Measurements from ENCODE around the gene METTL4. TPM values are rescaled to one million over a fixed set of nuclear protein-coding genes. Genes with fewer than 3 reads are reported as not detected.

METTL4 gene
- total RNA-seq, 1 experiment from 2014 or later = 15.5 TPM

GRCh38 chr18:2522112-2522511 is 49.2 kb downstream of the METTL4 start (continued):
- no peak for TF ChIP-seq FOSL1 (IDR thresholded peaks at IDR 0.05; ENCODE audit: low read depth)

GRCh38 chr18:2518473-2518872 is 52.8 kb downstream of the METTL4 start:
- Histone ChIP-seq H3K36me3 (ENCODE audit: control insufficient read depth in 1 of 2, insufficient read depth in 2 of 2, low read length in 2 of 2) (no peaks in the 10 kb centered on the region), H3K9me3 (ENCODE audit: control insufficient read depth in 1 of 2, insufficient read depth in 1 of 2, low read depth in 1 of 2, low read length in 2 of 2) (no peaks in the 10 kb centered on the region), H3K9me2 (ENCODE audit: insufficient read depth) (no peaks in the 10 kb centered on the region), H2AFZ (ENCODE audit: low read depth, low read length, poor library complexity, severe bottlenecking) (no peak overlapping the region), H3K27me3 (ENCODE audit: insufficient read depth, low read length) (no peaks in the 10 kb centered on the region), H3K9ac (ENCODE audit: low read length) (no peak overlapping the region), H3K4me3 (replicated peaks in 1 of 2; ENCODE audit: low read depth in 1 of 2, low read length in 2 of 2) (no peak overlapping the region), H3K4me2 (ENCODE audit: low read length) (no peak overlapping the region), H3K79me2 (ENCODE audit: insufficient read depth, low read length) (no peaks in the 10 kb centered on the region), H3K27ac (ENCODE audit: low read depth, low read length) (no peak overlapping the region), H4K20me1 (ENCODE audit: insufficient read depth) (no peaks in the 10 kb centered on the region), H3K4me1 (ENCODE audit: control insufficient read depth in 1 of 2, insufficient read depth in 2 of 2, low read length in 2 of 2) (peaks cover 7 to 19% of the 10 kb centered on the region in 2 experiments)
- no peak for DNase-seq (ENCODE audit: low read depth, low spot score)
- no peak for ATAC-seq
- CTCF ChIA-PET = no interaction called here
- no peak for TF ChIP-seq CBX3 (IDR thresholded peaks at IDR 0.05; ENCODE audit: low read depth)
- no peak for TF ChIP-seq POLR2A (IDR thresholded peaks at IDR 0.05; ENCODE audit: borderline replicate concordance, extremely low read depth, insufficient read depth, insufficient read length)
- TF ChIP-seq JUND (IDR thresholded peaks at IDR 0.05) = no peak
- TF ChIP-seq ATF3 (IDR thresholded peaks at IDR 0.05) = no peak
- no peak for TF ChIP-seq RAD21 (IDR thresholded peaks at IDR 0.05; ENCODE audit: low read depth)
- TF ChIP-seq POLR2AphosphoS5 (IDR thresholded peaks at IDR 0.05; ENCODE audit: low read depth, low read length) = no peak
- no peak for TF ChIP-seq TCF7L2 (IDR thresholded peaks at IDR 0.05; ENCODE audit: borderline replicate concordance, extremely low read depth, insufficient read depth, insufficient read length)
- no peak for TF ChIP-seq EGR1 (IDR thresholded peaks at IDR 0.05; ENCODE audit: low read depth)
- no TSS peak for BruUV-seq (replicated peaks)
- intact Hi-C loops (cut with micrococcal nuclease) = no loop called here
- RAD21 ChIA-PET (ENCODE audit: low non-redundant PET in 1 of 2, low total read pairs in 2 of 2, uncharacterized antibody in 2 of 2, unreplicated experiment in 2 of 2) = no interaction called here
- POLR2A ChIA-PET = no interaction called here

GRCh38 chr18:2515908-2516625 is 55.2 kb downstream of the METTL4 start:
- Histone ChIP-seq H3K27ac (ENCODE audit: low read depth, low read length) (no peak overlapping the region), H3K36me3 (ENCODE audit: control insufficient read depth in 1 of 2, insufficient read depth in 2 of 2, low read length in 2 of 2) (no peaks in the 10 kb centered on the region), H3K4me2 (ENCODE audit: low read length) (peak overlapping the region; percentile 53), H3K9me2 (ENCODE audit: insufficient read depth) (no peaks in the 10 kb centered on the region), H3K27me3 (ENCODE audit: insufficient read depth, low read length) (no peaks in the 10 kb centered on the region), H2AFZ (ENCODE audit: low read depth, low read length, poor library complexity, severe bottlenecking) (peak overlapping the region; percentile 66), H3K79me2 (ENCODE audit: insufficient read depth, low read length) (no peaks in the 10 kb centered on the region), H3K9ac (ENCODE audit: low read length) (no peak overlapping the region), H3K9me3 (ENCODE audit: control insufficient read depth in 1 of 2, insufficient read depth in 1 of 2, low read depth in 1 of 2, low read length in 2 of 2) (no peaks in the 10 kb centered on the region), H3K4me3 (replicated peaks in 1 of 2; ENCODE audit: low read depth in 1 of 2, low read length in 2 of 2) (peak overlapping the region in 1 of 2 experiments; percentile 11; a peak in 1 of 4 replicates), H4K20me1 (ENCODE audit: insufficient read depth) (no peaks in the 10 kb centered on the region), H3K4me1 (ENCODE audit: control insufficient read depth in 1 of 2, insufficient read depth in 2 of 2, low read length in 2 of 2) (peaks cover 7 to 19% of the 10 kb centered on the region in 2 experiments)
- ChIA-PET CTCF (no interaction called here), POLR2A (no interaction called here), RAD21 (ENCODE audit: low non-redundant PET in 1 of 2, low total read pairs in 2 of 2, uncharacterized antibody in 2 of 2, unreplicated experiment in 2 of 2) (no interaction called here)
- DNase-seq (ENCODE audit: low read depth, low spot score) (peak; percentile 61), ATAC-seq (peak; percentile 76)
- BruUV-seq (replicated peaks) = no TSS peak
- intact Hi-C loops (cut with micrococcal nuclease) = no loop called here
- TF ChIP-seq CEBPB (IDR thresholded peaks at IDR 0.05; ENCODE audit: low read depth) (peak; percentile 8; the same call in 1 of the 2 replicates), ZFX (IDR thresholded peaks at IDR 0.05) (no peak), ZNF274 (IDR thresholded peaks at IDR 0.05; ENCODE audit: low read depth, low read length) (no peak), POLR2A (IDR thresholded peaks at IDR 0.05; ENCODE audit: borderline replicate concordance, extremely low read depth, insufficient read depth, insufficient read length) (no peak), EZH2 (IDR thresholded peaks at IDR 0.05) (no peak), ELF1 (IDR thresholded peaks at IDR 0.05; ENCODE audit: borderline replicate concordance, low read depth) (no peak), YY1 (IDR thresholded peaks at IDR 0.05; ENCODE audit: extremely low read depth, insufficient replicate concordance, low read depth, low read length) (no peak), CBX3 (IDR thresholded peaks at IDR 0.05; ENCODE audit: low read depth) (peak; percentile 18; the same call in 1 of the 2 replicates), SP1 (IDR thresholded peaks at IDR 0.05; ENCODE audit: low read depth) (peak; percentile 44), CTCF (IDR thresholded peaks at IDR 0.05 in 2 of 3, conservative IDR thresholded peaks at IDR 0.05 in 1 of 3; ENCODE audit: borderline replicate concordance in 1 of 3, insufficient read depth in 1 of 3, low read depth in 2 of 3, low read length in 2 of 3) (no peak), EZH2phosphoT487 (IDR thresholded peaks at IDR 0.05; ENCODE audit: borderline replicate concordance) (no peak), SIN3A (IDR thresholded peaks at IDR 0.05; ENCODE audit: low read depth) (no peak), JUND (IDR thresholded peaks at IDR 0.05) (peak; percentile 43)
